Measurements from ENCODE around the gene SLC10A3. TPM values are rescaled to one million over a fixed set of nuclear protein-coding genes. Genes with fewer than 3 reads are reported as not detected.

Gene SLC10A3
- total and polyA plus RNA-seq, 2 donors (not counting 3 experiments of a cell fraction or from before 2014, with no cell fraction given), result 21.9 to 22.6 TPM

DNA sequence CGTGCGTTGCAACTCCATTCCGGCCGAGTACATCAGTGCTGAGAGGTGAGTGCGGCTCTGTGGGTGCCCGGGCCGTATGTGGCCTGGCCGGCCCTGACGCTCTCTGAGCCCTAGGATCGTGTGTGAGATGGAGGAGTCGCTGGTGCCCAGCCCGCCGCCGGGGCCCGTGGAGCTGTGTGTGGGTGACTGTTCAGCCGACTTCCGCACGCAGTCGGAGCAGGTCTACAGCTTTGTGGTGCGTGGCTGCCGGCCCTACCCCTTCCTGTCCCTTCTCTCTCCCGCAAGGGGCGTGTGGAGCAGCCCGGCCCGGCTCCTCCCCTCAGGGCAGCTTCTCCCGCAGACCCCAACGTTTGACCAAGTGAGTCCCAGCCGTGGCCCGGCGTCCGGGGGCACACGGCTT lies 24.4 kb downstream of the SLC10A3 start:
- Histone ChIP-seq H4K20me1 (replicated peaks; ENCODE audit: control insufficient read depth, extremely low read depth, insufficient read depth, low read length) (no peaks in the 10 kb centered on the region), H3K9me1 (replicated peaks; ENCODE audit: control insufficient read depth, extremely low read depth, insufficient read depth, low read length) (no peaks in the 10 kb centered on the region), H3K4me2 (ENCODE audit: insufficient read depth, low read length) (no peak overlapping the region), H3K36me3 (ENCODE audit: control insufficient read depth in 2 of 2, extremely low read depth in 1 of 2, insufficient read depth in 2 of 2, low read length in 2 of 2) (peaks cover 0 to 48% of the 10 kb centered on the region in 2 experiments), H3K27ac (ENCODE audit: insufficient read depth, low read depth, low read length) (no peak overlapping the region), H3K79me2 (ENCODE audit: control insufficient read depth, insufficient read depth, low read length) (peaks cover 3% of the 10 kb centered on the region), H2AFZ (ENCODE audit: low read depth, low read length) (no peak overlapping the region), H3K9me3 (replicated peaks; ENCODE audit: control insufficient read depth, insufficient read depth, low read length) (no peaks in the 10 kb centered on the region), H3K4me3 (replicated peaks in 1 of 3; ENCODE audit: insufficient read depth in 1 of 3, low read depth in 1 of 3, low read length in 3 of 3) (no peak overlapping the region), H3K9ac (replicated peaks; ENCODE audit: extremely low read depth, insufficient read depth, low read length) (no peak overlapping the region), H3K4me1 (ENCODE audit: control insufficient read depth, extremely low read depth, insufficient read depth, low read length) (no peaks in the 10 kb centered on the region), H3K27me3 (ENCODE audit: control insufficient read depth in 2 of 2, insufficient read depth in 2 of 2, low read length in 2 of 2) (no peaks in the 10 kb centered on the region)
- no peak for FAIRE-seq
- dilution Hi-C loops (cut with MboI; ENCODE audit: extremely low pct_ligation_motif_present, low sequenced_read_pairs) (no loop called here), intact Hi-C loops (cut with micrococcal nuclease) (no loop called here)
- BruUV-seq (replicated peaks), result no TSS peak
- CTCF ChIA-PET, result no interaction called here
- POLR2A ChIA-PET, result no interaction called here
- DNase-seq (ENCODE audit: low read depth, low spot score), result no peak
- TF ChIP-seq JUN (IDR thresholded peaks at IDR 0.05; ENCODE audit: borderline replicate concordance, insufficient read depth, insufficient read length, low read depth) (no peak), MYC (IDR thresholded peaks at IDR 0.05; ENCODE audit: low read depth, low read length) (no peak), GATA2 (IDR thresholded peaks at IDR 0.05; ENCODE audit: insufficient read depth, insufficient read length, low read depth, low read length) (no peak), EZH2 (IDR thresholded peaks at IDR 0.05; ENCODE audit: borderline replicate concordance, low read depth, low read length, severe bottlenecking) (no peak), POLR2AphosphoS5 (IDR thresholded peaks at IDR 0.05; ENCODE audit: insufficient read depth, low read depth, low read length) (no peak), FOS (IDR thresholded peaks at IDR 0.05; ENCODE audit: borderline replicate concordance, insufficient read depth, low read length) (no peak)

DNA sequence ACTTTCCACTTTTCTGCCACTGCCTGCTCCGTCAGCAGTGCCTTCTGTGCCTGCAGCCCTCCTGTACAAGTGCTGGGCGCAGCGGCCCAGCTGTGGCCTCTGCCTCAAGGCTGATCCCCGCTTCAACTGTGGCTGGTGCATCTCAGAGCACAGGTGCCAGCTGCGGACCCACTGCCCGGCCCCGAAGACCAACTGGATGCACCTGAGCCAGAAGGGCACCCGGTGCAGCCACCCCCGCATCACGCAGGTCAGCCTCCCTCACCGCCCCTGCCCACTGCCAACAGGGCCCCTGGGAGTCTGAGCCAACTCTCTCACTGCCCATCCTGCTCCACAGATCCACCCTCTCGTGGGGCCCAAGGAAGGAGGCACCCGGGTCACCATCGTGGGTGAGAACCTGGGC lies 24.8 kb downstream of the SLC10A3 start:
- no TSS peak for BruUV-seq (replicated peaks)
- no peaks in the 10 kb centered on the region for H3K4me1 ChIP-seq (ENCODE audit: control insufficient read depth, extremely low read depth, insufficient read depth, low read length)
- no peaks in the 10 kb centered on the region for H3K9me3 ChIP-seq (replicated peaks; ENCODE audit: control insufficient read depth, insufficient read depth, low read length)
- H3K36me3 ChIP-seq (ENCODE audit: control insufficient read depth in 2 of 2, extremely low read depth in 1 of 2, insufficient read depth in 2 of 2, low read length in 2 of 2), result peaks cover 0 to 46% of the 10 kb centered on the region in 2 experiments
- no peak for DNase-seq (ENCODE audit: low read depth, low spot score)
- H3K9me1 ChIP-seq (replicated peaks; ENCODE audit: control insufficient read depth, extremely low read depth, insufficient read depth, low read length), result no peaks in the 10 kb centered on the region
- no peak overlapping the region for H2AFZ ChIP-seq (ENCODE audit: low read depth, low read length)
- no peak overlapping the region for H3K27ac ChIP-seq (ENCODE audit: insufficient read depth, low read depth, low read length)
- no peak overlapping the region for H3K4me3 ChIP-seq (replicated peaks in 1 of 3; ENCODE audit: insufficient read depth in 1 of 3, low read depth in 1 of 3, low read length in 3 of 3)
- H3K9ac ChIP-seq (replicated peaks; ENCODE audit: extremely low read depth, insufficient read depth, low read length), result no peak overlapping the region
- H3K79me2 ChIP-seq (ENCODE audit: control insufficient read depth, insufficient read depth, low read length), result peaks cover 5% of the 10 kb centered on the region
- no peaks in the 10 kb centered on the region for H4K20me1 ChIP-seq (replicated peaks; ENCODE audit: control insufficient read depth, extremely low read depth, insufficient read depth, low read length)
- no peak overlapping the region for H3K4me2 ChIP-seq (ENCODE audit: insufficient read depth, low read length)
- intact Hi-C loops (cut with micrococcal nuclease), result no loop called here
- no peaks in the 10 kb centered on the region for H3K27me3 ChIP-seq (ENCODE audit: control insufficient read depth in 2 of 2, insufficient read depth in 2 of 2, low read length in 2 of 2)
- ChIA-PET CTCF (interaction anchor here (1.2 kb wide), 1 partner anchor 11 kb away, joined by 3 read pairs; no protein-coding TSS in a partner anchor), POLR2A (no interaction called here)
- dilution Hi-C loops (cut with MboI; ENCODE audit: extremely low pct_ligation_motif_present, low sequenced_read_pairs), result no loop called here
- TF ChIP-seq GATA2 (IDR thresholded peaks at IDR 0.05; ENCODE audit: insufficient read depth, insufficient read length, low read depth, low read length), result no peak
- TF ChIP-seq, protein P1, sequence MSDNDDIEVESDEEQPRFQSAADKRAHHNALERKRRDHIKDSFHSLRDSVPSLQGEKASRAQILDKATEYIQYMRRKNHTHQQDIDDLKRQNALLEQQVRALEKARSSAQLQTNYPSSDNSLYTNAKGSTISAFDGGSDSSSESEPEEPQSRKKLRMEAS (IDR thresholded peaks at IDR 0.05; ENCODE audit: insufficient read depth, insufficient read length), result no peak
- no peak for TF ChIP-seq EZH2 (IDR thresholded peaks at IDR 0.05; ENCODE audit: borderline replicate concordance, low read depth, low read length, severe bottlenecking)
- TF ChIP-seq JUN (IDR thresholded peaks at IDR 0.05; ENCODE audit: borderline replicate concordance, insufficient read depth, insufficient read length, low read depth), result no peak
- TF ChIP-seq POLR2A (IDR thresholded peaks at IDR 0.05; ENCODE audit: low read depth, low read length), result no peak
- TF ChIP-seq FOS (IDR thresholded peaks at IDR 0.05; ENCODE audit: borderline replicate concordance, insufficient read depth, low read length), result no peak
- no peak for TF ChIP-seq POLR2AphosphoS5 (IDR thresholded peaks at IDR 0.05; ENCODE audit: insufficient read depth, low read depth, low read length)
- TF ChIP-seq, protein P2, sequence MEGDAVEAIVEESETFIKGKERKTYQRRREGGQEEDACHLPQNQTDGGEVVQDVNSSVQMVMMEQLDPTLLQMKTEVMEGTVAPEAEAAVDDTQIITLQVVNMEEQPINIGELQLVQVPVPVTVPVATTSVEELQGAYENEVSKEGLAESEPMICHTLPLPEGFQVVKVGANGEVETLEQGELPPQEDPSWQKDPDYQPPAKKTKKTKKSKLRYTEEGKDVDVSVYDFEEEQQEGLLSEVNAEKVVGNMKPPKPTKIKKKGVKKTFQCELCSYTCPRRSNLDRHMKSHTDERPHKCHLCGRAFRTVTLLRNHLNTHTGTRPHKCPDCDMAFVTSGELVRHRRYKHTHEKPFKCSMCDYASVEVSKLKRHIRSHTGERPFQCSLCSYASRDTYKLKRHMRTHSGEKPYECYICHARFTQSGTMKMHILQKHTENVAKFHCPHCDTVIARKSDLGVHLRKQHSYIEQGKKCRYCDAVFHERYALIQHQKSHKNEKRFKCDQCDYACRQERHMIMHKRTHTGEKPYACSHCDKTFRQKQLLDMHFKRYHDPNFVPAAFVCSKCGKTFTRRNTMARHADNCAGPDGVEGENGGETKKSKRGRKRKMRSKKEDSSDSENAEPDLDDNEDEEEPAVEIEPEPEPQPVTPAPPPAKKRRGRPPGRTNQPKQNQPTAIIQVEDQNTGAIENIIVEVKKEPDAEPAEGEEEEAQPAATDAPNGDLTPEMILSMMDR (IDR thresholded peaks at IDR 0.05; ENCODE audit: extremely low read depth in 1 of 2, insufficient read depth in 1 of 2, low read depth in 1 of 2, low read length in 2 of 2), result no peak
- TF ChIP-seq MYC (IDR thresholded peaks at IDR 0.05; ENCODE audit: low read depth, low read length), result no peak
- FAIRE-seq, result no peak
